ENCODE data around the gene FOXN3. TPM values are rescaled to one million over a fixed set of nuclear protein-coding genes. Genes with fewer than 3 reads are reported as not detected.

FOXN3 gene
- total and polyA plus RNA-seq, 2 donors (not counting 3 experiments of a cell fraction or from before 2014, with no cell fraction given): 16.9 to 41.8 TPM

- BruUV-seq (replicated peaks): no TSS peak
- FAIRE-seq (no peak), DNase-seq (ENCODE audit: low read depth, low spot score) (no peak)
- H3K9me1 ChIP-seq (replicated peaks; ENCODE audit: control insufficient read depth, extremely low read depth, insufficient read depth, low read length): no peaks in the 10 kb centered on the region
- no peak overlapping the region for H3K9ac ChIP-seq (replicated peaks; ENCODE audit: extremely low read depth, insufficient read depth, low read length)
- no peaks in the 10 kb centered on the region for H4K20me1 ChIP-seq (replicated peaks; ENCODE audit: control insufficient read depth, extremely low read depth, insufficient read depth, low read length)
- H2AFZ ChIP-seq (ENCODE audit: low read depth, low read length): no peak overlapping the region
- no peaks in the 10 kb centered on the region for H3K36me3 ChIP-seq (ENCODE audit: control insufficient read depth in 2 of 2, extremely low read depth in 1 of 2, insufficient read depth in 2 of 2, low read length in 2 of 2)
- intact Hi-C loops (cut with micrococcal nuclease) (no loop called here), dilution Hi-C loops (cut with MboI; ENCODE audit: extremely low pct_ligation_motif_present, low sequenced_read_pairs) (no loop called here)
- no peaks in the 10 kb centered on the region for H3K4me1 ChIP-seq (ENCODE audit: control insufficient read depth, extremely low read depth, insufficient read depth, low read length)
- no peaks in the 10 kb centered on the region for H3K9me3 ChIP-seq (replicated peaks; ENCODE audit: control insufficient read depth, insufficient read depth, low read length)
- no peak overlapping the region for H3K4me2 ChIP-seq (ENCODE audit: insufficient read depth, low read length)
- no peaks in the 10 kb centered on the region for H3K79me2 ChIP-seq (ENCODE audit: control insufficient read depth, insufficient read depth, low read length)
- ChIA-PET POLR2A (no interaction called here), CTCF (interaction anchor here (0.6 to 1.6 kb wide), 8 partner anchors 13 to 737 kb away, joined by 3 to 8 read pairs (median 4); no protein-coding TSS in a partner anchor)
- H3K27ac ChIP-seq (ENCODE audit: insufficient read depth, low read depth, low read length): no peak overlapping the region
- no peak for TF ChIP-seq JUN (IDR thresholded peaks at IDR 0.05; ENCODE audit: borderline replicate concordance, insufficient read depth, insufficient read length, low read depth)
- no peak for TF ChIP-seq EZH2 (IDR thresholded peaks at IDR 0.05; ENCODE audit: borderline replicate concordance, low read depth, low read length, severe bottlenecking)
- TF ChIP-seq MAX (IDR thresholded peaks at IDR 0.05; ENCODE audit: insufficient read depth, insufficient read length): no peak
- no peak for TF ChIP-seq GATA2 (IDR thresholded peaks at IDR 0.05; ENCODE audit: insufficient read depth, insufficient read length, low read depth, low read length)
- TF ChIP-seq POLR2A (IDR thresholded peaks at IDR 0.05; ENCODE audit: low read depth, low read length): no peak
- no peak for TF ChIP-seq FOS (IDR thresholded peaks at IDR 0.05; ENCODE audit: borderline replicate concordance, insufficient read depth, low read length)
- no peak for TF ChIP-seq POLR2AphosphoS5 (IDR thresholded peaks at IDR 0.05; ENCODE audit: insufficient read depth, low read depth, low read length)
- H3K27me3 ChIP-seq (ENCODE audit: control insufficient read depth in 2 of 2, insufficient read depth in 2 of 2, low read length in 2 of 2): no peaks in the 10 kb centered on the region
- no peak overlapping the region for H3K4me3 ChIP-seq (replicated peaks in 1 of 3; ENCODE audit: insufficient read depth in 1 of 3, low read depth in 1 of 3, low read length in 3 of 3)
Measured at GRCh38 chr14:89178376-89178775, 238.7 kb downstream of the FOXN3 start.
